NCI-H460 (cell line): Measurements from ENCODE around the gene CCDC171. TPM values are rescaled to one million over a fixed set of nuclear protein-coding genes. Genes with fewer than 3 reads are reported as not detected.

ENCODE experiments used
- DNase-seq: peaks from one replicate; pipeline ENCODE4 v3.0.0-alpha.2; 2016; ENCODE audit warnings: low read depth; ENCODE audit errors: extremely low read depth
- small RNA-seq, 2 experiments: library from RNA; depleted of rRNA; stranded (forward); fragments of <200 nt; gene quantifications; one replicate each; pipeline ENCODE3, GENCODE V24; 2014
- total RNA-seq: library from RNA; depleted of rRNA; stranded (reverse); fragments of >200 nt; shearing (Covaris generic); gene quantifications from 2 replicates; pipeline ENCODE4 v1.2.3, GENCODE V29; 2014; rRNA removed

The CCDC171 gene
- total RNA-seq, 1 experiment from 2014 or later: 1.9 TPM

DNA sequence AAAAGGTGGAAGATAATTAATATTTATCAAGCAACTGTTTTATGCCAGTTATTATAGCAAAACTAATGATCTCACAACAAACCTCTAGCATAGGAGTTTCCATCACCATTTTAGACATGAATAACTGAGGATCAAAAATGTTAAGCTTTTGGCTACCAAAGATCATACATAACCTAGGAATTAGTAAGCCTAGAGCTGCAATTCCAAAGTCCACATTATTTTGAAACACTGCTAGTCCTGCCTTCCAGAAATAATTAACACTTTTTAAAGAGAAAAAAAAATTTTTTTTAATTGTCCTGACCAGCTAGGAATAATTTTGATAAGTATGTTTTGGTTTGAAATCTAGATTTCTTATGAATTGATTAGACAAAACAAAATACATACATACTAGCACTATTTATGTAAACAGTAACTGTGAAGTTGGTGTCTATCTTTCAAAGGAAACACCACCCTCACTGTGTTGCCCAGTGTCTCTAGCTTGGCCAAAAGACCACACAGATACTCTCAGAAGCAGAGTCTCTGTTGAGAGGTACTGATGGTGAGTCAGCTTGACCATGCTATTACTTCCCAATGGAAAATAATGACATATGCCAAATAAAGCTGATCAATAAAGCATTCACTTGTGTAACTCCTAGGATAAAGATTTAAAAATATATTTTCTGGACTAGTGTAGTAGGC lies 422.4 kb downstream of the CCDC171 start:
- DNase-seq: no peak

DNA sequence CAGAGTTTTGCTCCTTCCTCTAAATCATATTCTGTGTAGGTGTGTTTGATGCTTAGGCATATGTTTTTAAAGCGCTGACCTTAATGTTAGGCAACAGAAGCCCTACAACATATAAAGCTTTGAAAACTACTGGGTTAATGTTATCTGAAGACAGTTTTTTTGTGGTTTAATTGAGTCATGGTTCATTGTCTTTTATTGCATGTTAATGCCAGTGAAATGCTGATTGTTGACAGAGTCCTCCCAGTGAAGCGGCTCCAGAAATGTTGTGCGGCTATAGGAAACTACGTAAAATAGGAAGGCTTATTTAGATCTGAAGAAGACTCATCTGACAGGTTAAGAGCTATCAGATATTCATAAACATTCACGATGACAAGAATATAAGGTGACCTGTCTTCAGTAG lies 424.6 kb downstream of the CCDC171 start:
- no peak for DNase-seq

DNA sequence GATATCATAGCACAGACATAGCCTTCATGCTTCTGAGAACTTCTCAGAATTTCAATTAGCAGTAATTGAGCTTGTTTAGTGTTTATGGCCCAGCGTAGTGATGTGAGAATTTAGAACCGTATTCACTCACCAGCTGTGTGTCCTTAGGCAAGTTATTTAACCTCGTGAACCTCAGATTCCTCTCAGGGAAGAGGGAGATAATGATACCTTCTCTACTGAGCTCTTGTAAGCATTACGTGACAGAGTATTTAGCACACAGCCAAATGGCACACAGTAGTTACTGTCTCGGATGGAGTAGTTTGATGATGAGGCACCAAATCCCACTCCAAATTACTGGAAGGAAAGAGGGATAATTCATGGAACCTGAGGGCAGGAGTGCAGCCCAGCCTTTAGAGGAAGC lies 429.3 kb downstream of the CCDC171 start:
- no peak for DNase-seq

DNA sequence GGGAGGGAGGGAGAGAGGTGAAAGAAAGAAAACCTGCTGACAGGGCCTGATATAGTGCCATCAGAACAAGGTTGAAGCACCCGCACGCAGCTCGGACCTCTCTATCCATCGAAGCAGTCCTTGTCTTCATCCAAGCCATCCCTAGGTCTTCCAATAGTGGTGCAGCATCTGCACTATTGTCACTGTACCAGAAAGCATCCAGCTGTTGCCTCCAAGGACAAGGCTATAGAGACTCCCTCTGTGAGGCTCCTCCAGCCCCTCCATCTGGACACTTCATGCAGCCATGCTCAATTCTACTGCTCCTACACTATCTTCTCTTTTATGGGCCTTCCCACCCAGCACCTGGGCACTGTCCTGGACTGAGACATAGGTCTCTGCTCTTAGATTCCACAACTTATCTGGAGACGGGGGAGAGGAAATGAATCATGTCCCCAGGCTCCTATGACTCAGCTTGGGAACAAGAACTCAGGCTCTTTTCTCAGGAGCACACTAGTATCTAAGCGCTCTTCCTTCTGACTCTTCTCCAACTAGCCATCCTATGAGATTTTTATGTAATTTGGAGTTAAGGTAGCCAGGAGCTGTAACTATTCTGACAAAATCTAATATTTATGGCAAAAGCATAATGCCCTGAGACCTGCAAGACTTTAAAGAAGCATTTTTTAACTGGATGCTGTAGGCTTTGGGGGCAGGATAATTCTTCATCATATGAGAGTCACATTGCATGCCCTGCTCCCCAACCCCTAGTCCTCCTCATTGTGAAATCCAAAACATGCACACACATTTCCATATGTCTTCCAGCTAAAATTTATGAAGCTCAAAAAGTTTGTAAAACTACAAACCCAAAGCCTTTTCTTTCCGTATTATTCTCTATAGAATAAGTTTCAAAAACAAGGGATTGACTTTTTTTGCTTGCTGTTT lies 446.8 kb downstream of the CCDC171 start:
- DNase-seq: peak; percentile 6

DNA sequence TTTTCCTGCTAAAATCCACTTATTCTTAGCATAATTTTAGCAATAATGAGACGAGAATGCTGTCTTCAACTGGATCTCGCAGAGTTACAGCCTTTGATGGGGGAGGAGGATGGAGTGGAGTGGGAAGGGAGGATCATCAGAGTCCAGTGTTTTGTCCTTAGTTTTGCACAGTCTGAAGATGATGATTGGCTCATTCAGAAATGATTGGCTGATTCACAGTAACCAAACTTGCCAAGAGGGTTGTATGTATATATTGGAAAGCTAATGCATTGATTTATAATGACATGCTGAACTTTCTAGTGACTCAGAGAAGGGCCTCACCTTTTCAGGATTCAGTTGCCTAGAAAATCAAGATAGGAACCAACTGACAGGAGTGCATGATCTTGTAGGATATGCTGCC lies 448.0 kb downstream of the CCDC171 start:
- DNase-seq: no peak

DNA sequence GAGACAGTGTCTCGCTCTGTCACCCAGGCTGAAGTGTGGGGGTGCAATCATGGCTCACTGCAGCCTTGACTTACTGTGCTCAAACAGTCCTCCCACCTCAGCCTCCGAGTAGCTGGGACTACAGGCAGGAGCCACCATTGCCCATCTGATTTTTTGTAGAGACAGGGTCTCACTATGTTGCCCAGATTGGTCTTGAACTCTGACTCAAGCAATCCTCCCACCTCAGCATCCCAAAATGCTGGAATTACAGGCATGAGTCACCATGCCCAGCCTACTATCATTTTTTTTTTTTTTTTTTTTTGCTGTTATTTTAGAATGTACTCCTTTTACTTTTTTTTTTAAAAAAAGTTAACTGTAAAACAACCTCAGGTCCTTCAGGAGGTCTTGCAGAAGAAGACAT lies 449.0 kb downstream of the CCDC171 start:
- no peak for DNase-seq

DNA sequence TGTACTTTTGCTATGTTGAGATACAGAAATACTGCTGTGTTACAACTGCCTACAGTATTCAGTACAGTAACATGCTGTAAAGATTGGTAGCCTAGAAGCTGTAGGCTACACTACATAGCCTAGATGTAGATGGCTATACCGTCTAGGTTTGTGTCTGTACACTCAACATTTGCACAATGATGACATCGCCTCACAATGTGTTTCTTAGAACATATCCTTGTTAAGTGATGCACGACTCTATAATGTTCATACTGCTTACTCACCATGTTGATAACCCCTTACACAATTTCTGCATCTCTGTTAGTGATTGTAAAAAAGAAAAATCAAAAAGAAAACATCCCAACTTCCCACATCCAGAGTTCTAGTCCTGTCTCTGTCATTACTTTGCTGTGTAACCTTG lies 450.0 kb downstream of the CCDC171 start:
- no peak for DNase-seq

DNA sequence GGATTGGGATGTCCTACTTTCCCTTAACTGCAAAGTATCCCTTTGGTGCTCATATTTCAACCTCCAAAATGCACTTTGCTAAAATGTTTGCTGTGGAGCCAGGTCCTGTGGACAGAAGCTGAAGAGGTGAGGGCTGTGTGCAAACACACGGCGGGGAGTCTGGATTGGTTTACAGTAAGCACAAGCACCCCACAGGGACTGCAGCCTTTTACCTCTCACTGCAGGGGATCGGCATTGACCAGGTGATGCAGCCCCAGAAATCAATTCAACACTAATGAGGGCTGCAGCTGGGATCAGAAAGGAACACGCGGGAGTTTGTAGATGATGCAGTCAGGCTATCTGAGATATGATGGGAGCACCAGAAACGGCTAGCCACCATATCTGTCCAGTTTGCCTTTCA lies 450.9 kb downstream of the CCDC171 start:
- DNase-seq: no peak

DNA sequence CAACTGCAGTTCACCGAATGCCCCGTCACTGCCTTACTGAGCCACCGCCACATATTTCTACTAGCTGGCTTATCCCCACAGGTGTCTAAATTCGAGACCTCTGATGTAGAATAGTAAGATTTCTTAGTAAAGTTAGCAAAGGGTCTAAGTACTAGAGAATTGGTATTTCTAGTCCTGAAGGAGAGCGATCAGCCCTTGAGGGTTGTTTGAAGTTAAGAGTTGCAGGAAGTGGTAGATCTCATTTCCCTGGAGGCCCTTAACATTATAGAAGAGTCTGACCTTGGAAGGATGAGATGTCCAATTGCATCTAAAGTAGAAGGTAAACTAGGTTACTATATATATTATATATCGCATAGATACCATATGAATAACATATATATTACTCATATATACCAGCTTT lies 451.8 kb downstream of the CCDC171 start:
- no peak for DNase-seq

DNA sequence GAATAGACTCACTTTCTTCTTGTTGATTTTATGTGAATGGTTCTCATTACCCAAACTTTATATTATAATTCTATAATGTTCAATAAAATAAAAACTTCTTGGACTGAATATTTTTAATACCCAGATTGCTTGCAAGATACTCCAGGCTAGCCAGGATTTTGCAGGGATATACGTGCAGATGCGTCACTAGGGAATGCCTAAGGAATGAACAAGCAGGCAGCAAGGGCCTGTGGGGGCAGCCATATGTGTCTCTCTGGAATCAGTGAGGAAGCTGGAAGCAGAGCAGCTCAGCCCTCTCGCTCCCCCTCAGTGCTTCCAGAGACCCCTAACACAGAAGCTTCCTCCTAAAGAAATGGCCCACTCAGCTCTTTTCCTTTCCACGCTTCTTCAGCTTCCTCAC lies 457.4 kb downstream of the CCDC171 start:
- no peak for DNase-seq

DNA sequence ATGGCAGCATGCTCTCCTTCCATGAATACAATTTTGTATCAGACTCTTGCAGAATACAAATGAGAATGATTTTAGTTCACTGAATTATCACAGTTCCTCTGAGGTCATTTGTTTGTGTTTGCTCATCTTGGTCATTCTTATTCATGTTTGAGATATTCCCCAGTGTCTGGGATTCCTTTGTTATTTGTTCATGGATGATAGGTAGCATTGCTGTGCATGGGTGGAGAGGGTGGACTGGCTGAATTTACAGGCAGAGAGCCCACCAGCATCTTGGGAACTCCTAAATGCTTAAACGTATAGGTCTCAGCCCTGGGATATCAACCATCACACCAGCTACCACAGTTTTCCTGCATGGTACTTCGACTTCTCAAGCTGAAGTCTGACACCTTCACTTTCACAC lies 459.8 kb downstream of the CCDC171 start:
- no peak for DNase-seq

DNA sequence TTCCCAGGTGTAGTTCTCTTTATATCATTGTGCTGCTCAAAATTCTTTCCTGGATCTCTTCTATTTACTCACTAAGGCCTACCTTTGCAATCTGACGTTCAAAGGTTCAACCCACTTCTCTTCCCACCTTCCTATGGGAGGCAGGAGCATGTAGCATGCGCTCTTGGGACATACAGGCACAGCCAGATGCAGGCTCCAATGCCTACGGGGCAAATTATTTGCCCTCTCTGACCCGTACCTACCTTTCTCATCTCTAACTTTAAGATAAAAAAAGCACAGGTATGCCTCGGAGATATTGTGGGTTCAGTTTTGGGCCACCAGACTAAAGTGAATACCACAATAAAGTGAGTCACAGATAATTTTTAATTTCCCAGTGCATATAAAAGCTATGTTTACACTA lies 460.5 kb downstream of the CCDC171 start:
- DNase-seq: no peak

DNA sequence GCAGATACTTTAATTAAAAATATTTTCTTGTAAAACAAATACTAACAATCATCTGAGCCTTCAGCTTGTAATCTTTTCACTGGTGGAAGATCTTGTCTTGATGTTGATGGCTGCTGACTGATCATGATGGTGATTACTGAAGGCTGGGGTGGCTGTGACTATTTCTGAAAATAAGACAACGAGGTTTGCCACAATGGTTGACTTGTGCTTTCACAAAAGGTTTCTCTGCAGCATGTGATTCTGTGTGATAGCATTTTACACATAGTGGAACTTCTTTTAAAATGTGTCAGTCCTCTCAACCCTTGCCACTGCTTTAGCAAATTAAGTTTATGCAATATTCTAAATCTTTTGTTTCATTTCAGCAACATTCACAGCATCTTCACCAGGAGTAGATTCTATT lies 461.0 kb downstream of the CCDC171 start:
- DNase-seq: no peak

DNA sequence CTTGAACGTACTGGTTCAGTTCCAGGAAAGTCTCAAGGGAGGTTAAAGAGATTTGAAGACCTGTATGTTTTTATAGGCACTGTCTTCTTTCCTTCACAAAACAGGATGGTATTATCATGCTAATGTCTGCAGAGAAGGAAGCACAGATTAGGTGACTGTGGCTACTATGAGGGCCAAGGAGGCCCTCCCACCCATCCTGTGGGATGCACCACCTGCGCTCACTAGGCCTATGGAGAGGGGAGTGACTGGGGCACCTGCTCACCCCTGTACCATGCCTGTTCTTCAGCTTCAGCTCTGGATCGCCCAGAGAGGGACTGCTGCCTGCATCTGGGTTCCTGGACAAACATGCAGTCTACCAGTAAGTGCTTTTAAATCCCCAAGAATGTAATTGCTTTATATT lies 469.4 kb downstream of the CCDC171 start:
- no peak for DNase-seq

DNA sequence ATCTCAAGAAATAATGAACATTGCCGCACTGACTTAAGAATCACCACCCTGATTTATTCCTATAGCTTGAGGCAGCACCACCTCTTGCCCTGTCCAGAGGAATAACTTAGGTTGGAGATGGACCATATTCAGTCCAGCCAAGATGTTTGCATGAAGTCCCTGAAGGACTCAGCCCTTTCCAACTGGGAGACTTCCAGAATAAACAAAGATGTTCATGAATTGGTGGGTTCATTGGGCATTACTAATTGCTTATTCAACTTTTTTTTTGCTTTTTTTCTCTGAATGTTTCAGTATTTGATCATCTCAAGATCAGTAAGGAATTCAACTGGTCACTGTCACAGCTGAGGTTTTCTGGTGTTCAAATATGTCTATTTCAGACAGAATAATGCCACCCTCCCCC lies 470.6 kb downstream of the CCDC171 start:
- DNase-seq: no peak

Small RNA genes within 50 kb of the gene (small RNA-seq; reads per million reads assigned to genes)
- gene AL513423.1 (0 reads per million in 2 experiments), gene HMGN2P16 (0 reads per million in 2 experiments), gene RN7SL98P (0 reads per million in 2 experiments), gene RNU6-14P (0.02 to 0.29 reads per million in 2 experiments), gene RNU6-246P (0 to 0.06 reads per million in 2 experiments)

Other genes starting within 250 kb of the CCDC171 start
- gene TTC39B, start 245.8 kb upstream of the CCDC171 start, total RNA-seq: 6.6 and 10.5 TPM in 2 replicates
- gene SNAPC3, start 130.2 kb upstream of the CCDC171 start, total RNA-seq: 23.6 and 27.5 TPM in 2 replicates
- 72.1 and 74.8 TPM in 2 replicates for gene PSIP1, start 42.1 kb upstream of the CCDC171 start, total RNA-seq